Measurements from ENCODE around the gene LANCL2.
A peak's percentile ranks its signal among the peaks of the same experiment; 100 is the strongest.
"Not testable (repeated sequence)": the region's sequence is repeated elsewhere in the genome, so short reads cannot be mapped to it uniquely, and the experiment has no call there.

Gene LANCL2

DNA sequence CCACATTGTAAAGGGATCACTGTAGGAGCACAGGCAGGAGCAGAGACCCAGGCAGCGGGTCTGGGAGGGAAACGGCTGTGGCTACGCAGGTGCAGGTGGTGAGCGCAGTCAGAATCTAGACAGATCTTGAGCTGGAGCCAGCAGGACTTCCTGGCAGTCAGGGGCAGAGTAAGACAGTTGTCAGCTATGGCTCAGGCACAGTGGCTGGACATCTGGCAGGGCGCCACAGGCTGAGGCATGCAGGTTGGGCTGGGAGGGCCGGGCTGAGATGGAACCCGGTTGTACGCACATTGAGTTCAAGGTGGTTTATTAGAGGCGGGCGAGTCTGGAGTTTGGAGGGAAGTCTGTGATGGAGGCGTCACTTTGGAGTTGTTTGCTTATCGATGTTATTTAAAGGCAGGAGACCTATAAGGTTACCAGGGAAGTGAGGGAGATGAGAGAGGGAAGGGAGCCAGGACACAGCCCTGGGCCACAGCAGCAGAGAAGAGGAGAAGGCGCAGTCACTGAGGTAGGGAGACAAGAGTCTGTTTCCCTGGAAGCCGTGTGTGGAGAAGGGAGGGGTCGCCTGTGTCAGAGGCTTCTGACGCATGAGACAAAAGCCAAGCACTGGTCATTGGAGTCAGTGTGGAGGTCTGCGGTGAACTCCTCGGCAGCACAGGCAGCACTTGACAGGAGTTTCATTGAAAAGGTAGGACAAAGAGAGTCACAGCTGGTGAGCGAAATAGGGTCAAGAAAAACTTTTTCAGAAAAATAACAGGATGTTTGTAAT, 73.8 kb downstream of the LANCL2 start:
- DNase-seq, result no peak

- no peak for DNase-seq
Observed at GRCh38 chr7:55439627-55440026, 74.5 kb downstream of the LANCL2 start.

- no peak for DNase-seq
Observed at GRCh38 chr7:55440040-55440690, 75.0 kb downstream of the LANCL2 start.

DNA sequence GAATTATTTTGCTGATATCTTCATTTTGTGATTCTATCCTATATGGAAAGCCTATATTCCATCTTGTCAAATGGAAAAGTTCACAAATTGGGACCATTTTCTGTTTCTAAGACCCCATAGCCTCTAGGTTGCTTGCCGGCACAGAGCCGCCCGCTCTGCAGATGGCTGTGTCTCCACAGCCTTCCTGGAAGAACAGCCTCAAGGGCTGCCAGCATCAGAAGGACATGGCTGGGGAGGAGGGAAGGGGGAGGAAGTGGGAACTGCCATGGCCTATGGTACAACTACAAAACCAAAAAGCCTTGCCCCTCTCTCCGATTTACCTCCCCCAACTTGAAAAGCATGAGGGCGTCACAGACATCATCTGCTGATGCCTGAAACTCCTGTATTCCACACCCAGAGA, 75.9 kb downstream of the LANCL2 start:
- DNase-seq, result no peak

DNA sequence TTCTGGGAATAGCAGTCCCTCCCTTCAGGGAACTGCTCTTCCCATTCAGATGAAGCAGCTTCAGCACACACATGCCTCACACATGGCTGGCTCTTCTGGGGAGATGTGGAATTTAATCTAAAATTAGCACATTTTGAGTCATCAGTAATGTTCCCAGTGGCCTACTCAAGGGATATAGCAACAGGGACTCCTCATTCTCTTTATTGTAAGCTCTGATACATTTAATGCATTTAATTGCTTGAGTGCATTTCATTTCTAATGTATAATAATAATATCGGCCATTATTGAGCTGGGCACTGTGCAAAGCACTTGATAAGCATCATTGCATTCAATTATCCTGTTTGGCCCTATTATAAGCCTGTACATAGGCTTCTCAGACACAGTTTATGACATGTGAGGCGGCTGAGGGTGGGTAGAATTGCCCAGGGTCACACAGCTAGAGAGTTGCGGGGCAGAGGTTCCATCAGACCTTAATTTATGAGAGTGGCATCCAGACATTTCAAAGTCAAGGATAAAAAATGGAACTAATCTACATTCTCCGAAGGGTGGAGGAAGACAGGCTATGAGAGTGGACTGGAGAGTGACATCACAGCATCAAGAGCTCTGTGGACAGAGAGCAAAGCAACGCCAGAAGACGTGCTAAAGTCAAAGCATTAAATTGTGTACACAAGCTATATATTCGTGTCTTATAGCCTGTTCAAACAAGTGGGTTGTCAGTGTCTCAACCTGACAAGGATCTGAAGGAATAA, 76.8 kb downstream of the LANCL2 start:
- peak; percentile 90 for DNase-seq

GRCh38 chr7:55444786-55445185, 79.6 kb downstream of the LANCL2 start:
- DNase-seq, result no peak

GRCh38 chr7:55448526-55448925, 83.4 kb downstream of the LANCL2 start:
- DNase-seq, result no peak

GRCh38 chr7:55449205-55449991, 84.3 kb downstream of the LANCL2 start:
- no peak for DNase-seq

GRCh38 chr7:55449992-55450535, 84.9 kb downstream of the LANCL2 start:
- no peak for DNase-seq

- DNase-seq, result no peak
Observed at GRCh38 chr7:55452971-55453370, 87.8 kb downstream of the LANCL2 start.

DNA sequence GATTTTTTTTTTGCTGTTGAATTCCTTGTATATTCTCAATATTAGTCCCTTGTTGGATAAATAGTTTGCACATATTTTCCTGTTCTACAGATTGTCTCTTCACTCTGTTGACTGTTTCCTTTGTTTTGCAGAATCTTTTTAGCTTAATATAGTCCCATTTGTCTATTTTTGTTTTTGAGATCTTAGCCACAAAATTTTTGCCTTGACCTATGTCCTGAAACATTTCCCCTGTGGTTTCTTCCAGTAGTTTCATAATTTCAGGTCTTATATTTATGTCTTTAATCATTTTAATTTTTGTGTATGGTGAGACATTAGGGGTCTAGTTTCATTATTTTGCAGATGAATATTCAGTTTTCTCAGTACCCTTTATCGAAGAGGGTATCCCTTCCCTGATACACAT, 92.7 kb downstream of the LANCL2 start:
- DNase-seq, result no peak

GRCh38 chr7:55458351-55458750, 93.2 kb downstream of the LANCL2 start:
- DNase-seq, result no peak

- no peak for DNase-seq
Observed at GRCh38 chr7:55463686-55464262, 98.6 kb downstream of the LANCL2 start.

DNA sequence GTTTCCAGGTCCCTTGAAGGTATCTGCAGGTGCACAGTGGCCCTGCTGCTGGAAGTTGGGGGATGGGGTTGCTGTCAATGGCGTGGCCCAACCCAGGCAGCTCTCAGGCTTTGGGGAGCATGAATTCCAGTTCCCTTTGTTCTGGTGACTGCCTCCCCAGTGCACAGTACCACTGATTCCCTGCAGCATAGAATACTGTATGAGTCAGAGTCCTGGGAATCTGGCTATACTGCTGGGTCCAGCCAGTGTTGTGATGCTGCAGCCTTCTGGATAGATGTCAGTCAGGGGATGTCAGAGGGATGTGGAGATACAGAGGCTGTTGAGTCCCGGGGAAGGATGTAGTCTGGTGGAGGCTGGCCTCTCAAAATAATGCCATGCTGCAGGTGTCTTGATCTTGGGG, 99.3 kb downstream of the LANCL2 start:
- DNase-seq, result no peak

DNA sequence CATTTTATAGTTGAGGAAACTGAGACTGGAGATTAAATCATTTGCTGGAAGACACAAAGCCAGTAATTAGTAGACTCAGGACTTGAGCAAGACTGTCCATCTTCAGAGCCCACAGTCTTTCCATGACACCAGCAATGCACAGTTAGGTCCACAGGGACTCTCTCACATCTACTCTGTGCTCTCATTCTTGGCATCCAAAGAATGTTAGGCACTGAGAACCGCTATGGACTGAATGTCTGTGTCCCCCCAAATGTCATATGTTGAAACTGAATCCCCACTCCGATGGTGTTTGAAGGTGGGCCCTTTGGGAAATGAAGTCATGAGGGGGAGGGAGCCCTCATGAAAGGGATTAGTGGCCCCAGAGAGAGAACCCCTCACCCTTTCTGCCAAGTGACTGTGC, 100.6 kb downstream of the LANCL2 start:
- no peak for DNase-seq

GRCh38 chr7:55467047-55467593, 102.0 kb downstream of the LANCL2 start:
- no peak for DNase-seq

DNA sequence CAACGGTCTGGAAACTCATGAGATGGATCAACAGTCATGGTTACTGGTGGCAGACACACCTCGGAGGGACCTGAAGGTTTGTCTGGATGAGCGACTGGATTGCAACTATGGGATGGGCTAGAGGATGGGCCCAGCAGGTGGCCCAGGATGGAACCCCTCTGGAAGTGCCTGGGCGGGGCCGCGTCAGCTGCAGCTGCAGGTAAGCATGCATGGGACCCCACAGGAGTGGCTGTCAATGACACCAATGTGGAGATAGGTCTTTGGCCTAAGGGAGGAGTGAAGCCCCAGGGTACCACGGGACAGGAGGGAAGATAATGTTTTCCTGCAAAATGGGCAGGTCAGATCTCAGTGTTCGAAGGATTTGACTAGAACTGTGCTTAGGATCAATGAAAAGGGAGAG, 103.4 kb downstream of the LANCL2 start:
- DNase-seq, result no peak

DNA sequence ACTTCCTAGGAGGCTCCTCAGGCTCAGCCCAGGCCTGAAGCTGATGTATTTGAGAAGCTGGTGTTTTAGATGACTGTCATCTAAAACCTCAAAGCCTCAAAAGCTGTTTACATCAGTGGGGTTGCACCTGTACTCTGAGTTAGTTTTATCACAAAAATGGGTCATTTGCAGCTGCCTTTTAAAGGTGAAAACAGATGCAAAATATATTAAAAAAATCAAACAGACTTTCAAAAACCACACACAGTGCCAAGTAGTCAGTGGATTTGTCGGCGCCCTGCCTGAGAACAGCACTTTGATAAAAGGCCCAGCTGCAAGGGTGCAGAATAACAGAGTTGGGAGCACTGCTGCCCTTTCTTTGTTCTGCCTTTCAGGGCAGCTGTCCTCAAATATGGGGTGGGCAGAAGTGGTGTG, 104.1 kb downstream of the LANCL2 start:
- DNase-seq, result no peak

GRCh38 chr7:55469721-55470120, 104.6 kb downstream of the LANCL2 start:
- no peak for DNase-seq

DNA sequence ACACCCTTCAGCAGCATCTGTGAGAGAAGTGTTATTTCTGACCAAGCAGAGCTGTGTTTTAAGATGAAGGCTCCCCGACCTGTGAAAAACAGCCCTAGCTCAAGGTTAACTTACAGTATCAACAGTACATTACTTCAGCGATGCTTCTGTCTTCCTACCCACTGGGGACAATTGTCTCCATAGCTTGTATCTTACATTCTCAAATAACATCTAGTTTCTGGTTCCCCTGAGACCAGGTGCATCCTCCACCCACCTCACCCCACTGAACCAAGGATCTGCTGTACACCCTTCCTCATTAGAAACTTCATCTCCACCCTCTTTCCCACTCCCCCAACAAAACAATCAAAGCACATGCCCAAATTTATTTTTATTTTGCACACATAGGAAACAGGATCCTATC, 105.1 kb downstream of the LANCL2 start:
- no peak for DNase-seq

DNA sequence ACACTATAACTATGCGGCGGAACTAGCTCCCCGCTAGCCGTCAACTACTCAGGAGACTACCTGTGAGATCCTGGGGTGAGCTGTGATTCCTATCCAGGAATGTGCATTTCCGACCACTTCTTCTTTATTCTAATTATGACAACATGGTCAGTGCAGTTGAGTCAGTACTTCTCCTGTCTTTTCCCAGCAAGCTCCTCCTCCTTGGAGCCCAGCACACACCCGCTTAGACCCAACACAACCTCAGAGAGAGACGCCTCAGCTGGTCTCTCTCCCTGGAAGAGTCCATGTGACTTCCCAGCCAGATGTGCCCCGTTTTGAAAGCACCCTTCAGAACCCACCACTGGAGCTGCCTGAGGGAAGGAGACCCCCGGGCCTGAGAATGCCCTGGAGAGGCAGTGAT, 106.5 kb downstream of the LANCL2 start:
- DNase-seq, result not testable (repeated sequence)

GRCh38 chr7:55472406-55472805, 107.3 kb downstream of the LANCL2 start:
- DNase-seq, result not testable (repeated sequence)

Data from fibroblast of skin of right biceps (primary cell).